ENCODE data around the gene REX1BD.
"Not testable (repeated sequence)": the region's sequence is repeated elsewhere in the genome, so short reads cannot be mapped to it uniquely, and the experiment has no call there.

The REX1BD gene

GRCh38 chr19:18588611-18589379, at the start of gene REX1BD:
TSS of gene REX1BD (plus strand) at chr19:18588798. CDS start at chr19:18588802, 4 bp downstream.
- peak; percentile 48 to 90 (median 89) for DNase-seq

DNA sequence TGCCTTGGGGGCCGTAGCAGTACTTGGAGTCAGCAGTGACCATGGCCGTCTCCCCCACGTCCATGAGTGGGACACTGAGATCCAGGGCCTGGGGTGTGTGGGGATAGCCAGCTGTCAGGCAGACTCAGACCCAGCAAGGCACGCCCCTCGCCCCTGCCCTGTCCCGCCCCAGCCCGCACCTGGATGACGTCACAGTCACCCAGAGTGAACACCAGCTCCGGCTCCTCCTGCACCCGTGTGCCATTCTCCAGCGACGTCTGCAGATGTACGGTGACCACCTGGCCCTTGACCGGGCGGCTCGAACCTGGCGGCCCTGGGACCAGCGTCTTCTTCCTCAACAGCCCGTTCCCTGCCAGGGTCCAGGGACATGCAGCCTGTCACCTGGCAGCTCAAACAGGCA, 49.2 kb upstream of the REX1BD start:
- no peak for DNase-seq

DNA sequence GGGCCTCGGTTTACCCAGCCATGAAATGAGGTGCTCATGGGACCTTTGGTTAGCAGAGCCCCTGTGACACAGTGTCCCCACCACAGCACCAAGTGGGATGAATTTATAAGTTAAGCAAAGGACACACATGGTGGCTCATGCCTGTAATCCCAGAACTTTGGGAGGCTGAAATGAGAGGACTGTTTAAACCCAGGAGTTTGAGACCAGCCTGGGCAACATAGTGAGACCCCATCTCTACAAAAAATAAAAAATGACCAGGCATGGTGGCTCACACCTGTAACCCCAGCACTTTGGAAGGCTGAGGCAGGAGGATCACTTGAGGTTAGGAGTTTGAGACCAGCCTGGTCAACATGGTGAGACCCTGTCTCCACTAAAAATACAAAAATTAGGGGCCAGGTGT, 48.4 kb upstream of the REX1BD start:
- DNase-seq, result not testable (repeated sequence)

GRCh38 chr19:18541258-18541991, 47.2 kb upstream of the REX1BD start:
- DNase-seq, result no peak

GRCh38 chr19:18541992-18542940, 46.3 kb upstream of the REX1BD start:
- no peak for DNase-seq

- peak; percentile 79 to 87 (median 82) for DNase-seq
Measured at GRCh38 chr19:18542941-18543813, 45.4 kb upstream of the REX1BD start, which contains the start of gene FKBP8. TSS of gene FKBP8 (minus strand) at chr19:18543573. CDS start at chr19:18541970, 1,603 bp downstream.

- peak; percentile 1 to 64 (median 22) for DNase-seq
Measured at GRCh38 chr19:18543814-18544475, 44.7 kb upstream of the REX1BD start.

DNA sequence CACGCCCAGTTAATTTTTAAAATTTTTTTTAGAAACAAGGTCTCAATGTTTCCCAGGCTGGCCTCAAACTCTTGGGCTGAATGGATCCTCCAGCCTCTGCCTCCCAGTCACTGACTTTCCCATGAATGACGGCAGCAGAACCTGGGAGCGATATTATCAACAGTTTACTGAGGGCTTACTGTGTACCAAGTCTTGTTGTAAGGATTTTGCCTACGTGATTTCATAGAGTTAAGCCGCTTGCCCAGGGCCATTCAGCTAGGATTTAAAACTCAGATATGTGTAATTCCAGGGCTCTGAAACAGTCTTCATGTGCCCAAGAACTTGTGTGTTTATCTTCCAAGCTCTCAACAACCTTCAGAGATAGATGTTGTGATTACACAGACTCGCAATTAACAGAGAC, 37.0 kb upstream of the REX1BD start:
- DNase-seq, result peak in 2 of 3 experiments; percentile 14 to 50

GRCh38 chr19:18557411-18558201, 31.0 kb upstream of the REX1BD start, which contains the start of gene KXD1:
TSS of gene KXD1 (plus strand) at chr19:18557870. CDS start at chr19:18562057, 4,187 bp downstream.
- peak; percentile 93 to 98 (median 93) for DNase-seq

GRCh38 chr19:18558202-18558555, 30.4 kb upstream of the REX1BD start:
- no peak for DNase-seq

- no peak for DNase-seq
Measured at GRCh38 chr19:18558604-18559003, 30.0 kb upstream of the REX1BD start.

DNA sequence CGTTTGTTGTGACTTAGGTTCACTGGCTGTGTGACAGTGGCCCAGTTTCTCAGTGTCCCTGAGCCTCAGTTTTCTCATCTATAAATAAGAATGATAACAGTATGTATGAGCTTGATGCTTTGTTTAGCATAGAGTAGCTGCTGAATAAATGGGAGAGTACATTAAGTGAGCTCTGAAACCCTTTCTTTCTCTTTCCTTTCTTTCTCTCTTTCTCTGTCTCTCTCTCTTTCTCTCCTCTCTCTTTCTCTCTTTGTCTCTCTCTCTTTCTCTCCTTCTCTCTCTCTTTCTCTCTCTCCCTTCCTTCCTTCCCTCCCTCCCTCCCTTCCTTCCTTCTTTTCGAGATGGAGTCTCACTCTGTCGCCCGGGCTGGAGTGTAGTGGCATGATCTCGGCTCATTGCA, 28.9 kb upstream of the REX1BD start:
- DNase-seq, result no peak

- no peak for DNase-seq
Measured at GRCh38 chr19:18562086-18562485, 26.5 kb upstream of the REX1BD start.

DNA sequence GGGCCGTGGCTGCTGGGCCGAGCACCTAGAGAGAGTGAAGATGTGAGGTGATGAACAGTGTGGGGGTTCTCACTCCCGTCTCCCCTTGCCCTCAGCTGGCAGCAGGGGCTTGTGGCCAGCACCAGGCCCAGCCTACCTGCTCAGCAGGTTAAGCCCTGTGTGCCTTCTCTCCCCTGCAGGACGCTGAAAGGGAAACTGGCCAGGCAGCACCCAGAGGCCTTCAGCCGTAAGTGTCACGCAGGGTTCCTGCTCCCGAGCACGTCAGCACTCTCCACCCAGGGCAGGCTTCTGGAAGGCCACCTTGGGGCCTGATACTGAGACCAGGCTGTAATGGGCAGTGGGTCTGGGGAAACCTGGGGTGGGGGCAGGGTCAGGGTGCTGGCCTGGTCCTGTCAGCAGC, 21.6 kb upstream of the REX1BD start:
- no peak for DNase-seq

DNA sequence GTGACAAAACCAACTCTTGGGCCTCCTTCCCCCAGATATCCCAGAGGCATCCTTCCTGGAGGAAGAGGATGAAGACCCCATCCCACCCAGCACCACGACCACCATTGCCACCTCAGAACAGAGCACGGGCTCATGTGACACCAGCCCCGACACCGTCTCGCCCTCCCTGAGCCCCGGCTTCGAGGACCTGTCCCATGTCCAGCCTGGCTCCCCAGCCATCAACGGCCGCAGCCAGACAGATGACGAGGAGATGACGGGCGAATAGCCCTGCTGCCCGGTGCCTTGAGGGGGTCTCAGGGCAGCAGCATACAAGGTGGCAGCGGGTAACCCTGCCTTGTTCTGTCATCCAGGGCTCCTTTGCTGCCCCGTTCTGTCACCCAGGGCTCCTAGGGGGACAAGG, 20.2 kb upstream of the REX1BD start:
- DNase-seq, result no peak

DNA sequence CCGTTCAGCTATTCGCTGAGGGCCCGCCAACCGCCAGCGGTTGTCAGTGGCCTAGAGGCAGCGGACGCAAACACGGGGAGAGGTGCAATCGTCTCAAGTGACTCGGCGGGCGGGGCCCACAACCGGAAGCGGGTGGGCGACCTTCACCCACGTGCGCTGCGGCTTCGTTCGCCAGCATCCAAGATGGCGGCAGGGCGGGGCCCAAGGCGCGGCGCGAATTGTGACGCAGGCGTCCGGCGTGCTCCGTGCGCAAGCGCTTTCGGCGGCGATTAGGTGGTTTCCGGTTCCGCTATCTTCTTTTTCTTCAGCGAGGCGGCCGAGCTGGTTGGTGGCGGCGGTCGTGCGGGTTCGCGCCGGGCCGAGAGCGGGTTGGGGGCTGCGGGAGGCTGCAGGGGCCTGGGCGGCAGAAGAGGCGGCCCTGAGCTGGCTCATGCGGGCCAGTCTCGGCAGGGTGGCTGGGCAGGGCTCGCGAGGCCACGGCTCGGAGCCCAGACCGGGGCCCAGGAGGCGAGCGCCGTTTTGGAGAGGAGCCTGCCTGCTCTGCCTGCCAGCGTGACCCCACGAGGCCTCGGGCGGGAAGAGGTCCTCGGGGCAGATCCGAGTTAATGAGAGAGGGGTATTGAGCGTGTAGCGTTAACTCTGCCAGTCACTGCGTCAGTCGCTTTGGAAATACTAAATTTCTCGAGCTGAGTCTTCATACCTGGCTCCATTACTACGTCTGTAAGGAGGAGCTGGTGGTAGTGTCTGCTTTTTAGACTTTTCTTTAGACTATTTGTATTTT, 16.8 kb upstream of the REX1BD start, which contains the start of gene UBA52:
Gene UBA52 (plus strand): TSS at position 294 of the 781 bp plus-strand sequence. CDS start 1,444 bp downstream, outside the sequence.
- peak; percentile 95 to 98 (median 98) for DNase-seq

DNA sequence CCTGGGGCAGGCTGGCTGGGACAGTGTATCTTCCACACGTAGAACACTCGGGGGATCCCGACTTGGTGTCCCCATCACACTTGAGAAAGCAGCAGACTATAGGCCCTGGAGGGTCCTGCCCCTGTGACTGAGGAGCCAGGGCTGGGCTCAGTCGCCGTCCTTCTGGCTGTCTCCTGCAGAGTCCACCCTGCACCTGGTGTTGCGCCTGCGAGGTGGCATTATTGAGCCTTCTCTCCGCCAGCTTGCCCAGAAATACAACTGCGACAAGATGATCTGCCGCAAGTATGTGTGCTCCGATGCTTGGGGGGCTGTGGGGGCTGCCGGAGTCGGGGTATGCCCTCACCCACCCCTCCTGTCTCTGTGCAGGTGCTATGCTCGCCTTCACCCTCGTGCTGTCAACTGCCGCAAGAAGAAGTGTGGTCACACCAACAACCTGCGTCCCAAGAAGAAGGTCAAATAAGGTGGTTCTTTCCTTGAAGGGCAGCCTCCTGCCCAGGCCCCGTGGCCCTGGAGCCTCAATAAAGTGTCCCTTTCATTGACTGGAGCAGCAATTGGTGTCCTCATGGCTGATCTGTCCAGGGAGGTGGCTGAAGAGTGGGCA, 13.8 kb upstream of the REX1BD start:
- peak in 1 of 3 experiments; percentile 20 for DNase-seq

- no peak for DNase-seq
Measured at GRCh38 chr19:18576383-18576782, 12.2 kb upstream of the REX1BD start.

DNA sequence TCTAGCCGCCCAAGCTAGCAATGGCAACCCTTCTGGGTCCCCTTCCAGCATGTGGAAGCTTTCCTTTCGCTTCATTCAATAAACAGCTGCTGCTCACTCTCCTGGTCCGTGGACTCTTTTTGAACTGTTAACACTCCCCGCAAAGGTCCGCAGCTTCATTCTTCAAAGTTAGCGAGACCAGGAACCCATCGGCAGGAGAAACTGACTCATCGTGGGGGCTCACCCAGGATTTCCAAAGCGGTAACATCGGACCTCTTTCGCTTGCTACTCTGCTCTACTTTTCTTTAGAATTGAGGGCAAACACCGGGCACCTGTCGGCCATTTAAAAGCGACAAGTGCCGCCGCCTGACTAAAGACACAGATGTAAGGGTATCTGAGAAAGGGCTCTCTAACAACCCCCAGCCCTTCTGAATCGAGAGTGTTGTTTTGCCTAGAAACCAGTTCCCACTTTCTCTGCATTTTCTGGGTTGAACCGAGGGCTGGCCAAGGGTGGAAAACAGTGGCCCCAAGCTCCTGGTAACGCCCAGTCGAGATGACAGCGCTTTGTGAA, 11.2 kb upstream of the REX1BD start:
- no peak for DNase-seq
